ENCODE measurements around the gene SPNS2.

The SPNS2 gene, protein sequence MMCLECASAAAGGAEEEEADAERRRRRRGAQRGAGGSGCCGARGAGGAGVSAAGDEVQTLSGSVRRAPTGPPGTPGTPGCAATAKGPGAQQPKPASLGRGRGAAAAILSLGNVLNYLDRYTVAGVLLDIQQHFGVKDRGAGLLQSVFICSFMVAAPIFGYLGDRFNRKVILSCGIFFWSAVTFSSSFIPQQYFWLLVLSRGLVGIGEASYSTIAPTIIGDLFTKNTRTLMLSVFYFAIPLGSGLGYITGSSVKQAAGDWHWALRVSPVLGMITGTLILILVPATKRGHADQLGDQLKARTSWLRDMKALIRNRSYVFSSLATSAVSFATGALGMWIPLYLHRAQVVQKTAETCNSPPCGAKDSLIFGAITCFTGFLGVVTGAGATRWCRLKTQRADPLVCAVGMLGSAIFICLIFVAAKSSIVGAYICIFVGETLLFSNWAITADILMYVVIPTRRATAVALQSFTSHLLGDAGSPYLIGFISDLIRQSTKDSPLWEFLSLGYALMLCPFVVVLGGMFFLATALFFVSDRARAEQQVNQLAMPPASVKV

GRCh38 chr17:4498461-4499397 is at the start of gene SPNS2:
TSS of gene SPNS2 (plus strand) at chr17:4498881. CDS start at chr17:4499048, 167 bp downstream.
- DNase-seq = peak; percentile 48
- H3K27ac Mint-ChIP-seq = peak within 1 kb of the TSS; percentile 56
- H3K27me3 Mint-ChIP-seq = peaks cover 39 to 48% of the 10 kb centered on the region in 2 donors
- no peaks in the 10 kb centered on the region for H3K36me3 Mint-ChIP-seq
- H3K9me3 Mint-ChIP-seq = no peaks in the 10 kb centered on the region
- peaks cover 28 to 33% of the 10 kb centered on the region in 2 donors for H3K4me1 Mint-ChIP-seq
- peak; percentile 71 to 86 for ATAC-seq (replicated peaks)
- peak within 1 kb of the TSS; percentile 76 to 81 for H3K4me3 Mint-ChIP-seq

- H3K4me3 Mint-ChIP-seq = no peak overlapping the region
- H3K4me1 Mint-ChIP-seq = no peaks in the 10 kb centered on the region
- ATAC-seq (replicated peaks) = no peak
- DNase-seq = no peak
- H3K36me3 Mint-ChIP-seq = no peaks in the 10 kb centered on the region
- no peaks in the 10 kb centered on the region for H3K27me3 Mint-ChIP-seq
- no peaks in the 10 kb centered on the region for H3K9me3 Mint-ChIP-seq
- H3K27ac Mint-ChIP-seq = no peak overlapping the region
Observed at GRCh38 chr17:4449736-4450135, 48.9 kb upstream of the SPNS2 start.

DNA sequence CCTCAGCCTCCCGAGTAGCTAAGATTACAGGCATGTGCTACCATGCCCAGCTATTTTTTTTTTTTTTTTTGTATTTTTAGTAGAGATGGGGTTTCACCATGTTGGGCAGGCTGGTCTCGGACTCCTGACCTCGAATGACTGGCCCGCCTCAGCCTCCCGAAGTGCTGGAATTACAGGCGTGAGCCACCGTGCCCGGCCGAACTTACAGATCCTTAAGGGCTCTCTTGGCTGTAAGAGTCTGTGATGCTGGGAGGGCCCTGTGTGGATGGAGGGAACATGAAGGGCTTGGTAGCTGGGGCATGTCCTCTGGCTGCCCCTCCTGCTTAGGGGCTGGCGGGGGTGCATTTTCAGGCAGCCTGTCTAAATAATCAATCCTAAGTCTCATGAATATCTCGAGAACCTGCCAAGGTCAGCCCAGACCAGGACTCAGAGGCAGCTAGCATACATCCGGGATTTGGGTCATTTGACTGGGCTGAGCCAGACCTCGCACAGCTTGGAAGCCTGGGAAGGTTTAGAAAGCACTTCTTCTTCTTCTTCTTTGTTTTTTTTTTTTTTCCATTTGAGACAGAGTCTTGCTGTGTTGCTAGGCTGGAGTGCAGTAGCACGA is 47.9 kb upstream of the SPNS2 start:
- Mint-ChIP-seq H3K4me3 (no peak overlapping the region), H3K9me3 (no peaks in the 10 kb centered on the region), H3K4me1 (no peaks in the 10 kb centered on the region), H3K27ac (no peak overlapping the region), H3K27me3 (no peaks in the 10 kb centered on the region), H3K36me3 (no peaks in the 10 kb centered on the region)
- ATAC-seq (replicated peaks) (no peak), DNase-seq (no peak)

DNA sequence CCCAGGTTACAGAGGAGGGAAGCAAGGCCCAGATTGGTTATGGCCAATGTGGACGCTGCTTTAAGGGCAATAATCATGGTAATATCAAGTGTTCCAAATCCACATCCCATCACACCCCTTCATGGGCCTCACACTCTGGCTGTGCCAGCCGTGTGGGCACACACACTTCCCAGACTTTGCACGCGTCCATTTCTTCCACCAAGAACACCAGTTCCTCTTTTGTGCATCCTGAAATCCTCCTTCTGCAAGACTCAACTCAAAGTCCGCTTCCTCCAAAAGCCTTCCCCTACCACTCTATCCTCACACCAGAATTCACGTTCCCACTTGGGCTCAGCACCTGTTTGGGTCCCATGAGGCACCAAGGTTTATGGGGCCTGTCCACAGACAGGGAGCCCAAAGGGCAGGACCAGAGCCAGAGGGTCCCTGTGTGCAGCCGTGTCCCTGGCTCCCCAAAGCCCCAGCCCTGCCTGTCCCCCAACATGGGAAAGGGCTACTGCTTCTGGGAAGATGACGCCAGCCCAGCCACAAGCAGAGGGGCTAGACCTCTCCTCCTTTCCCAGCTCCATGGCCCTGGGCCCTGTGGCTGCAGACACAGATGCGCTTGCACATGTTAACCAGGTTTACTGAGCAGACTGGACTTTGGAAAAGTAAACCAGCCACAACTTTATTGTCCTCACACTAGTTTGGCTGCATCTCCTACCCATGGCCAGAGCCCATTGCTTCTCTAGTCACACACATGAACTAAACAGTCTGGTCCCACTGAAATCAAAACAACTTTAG is 44.7 kb upstream of the SPNS2 start:
- H3K9me3 Mint-ChIP-seq = no peaks in the 10 kb centered on the region
- H3K27ac Mint-ChIP-seq = no peak overlapping the region
- H3K36me3 Mint-ChIP-seq = no peaks in the 10 kb centered on the region
- no peaks in the 10 kb centered on the region for H3K27me3 Mint-ChIP-seq
- no peak overlapping the region for H3K4me3 Mint-ChIP-seq
- DNase-seq = no peak
- no peaks in the 10 kb centered on the region for H3K4me1 Mint-ChIP-seq
- ATAC-seq (replicated peaks) = no peak

DNA sequence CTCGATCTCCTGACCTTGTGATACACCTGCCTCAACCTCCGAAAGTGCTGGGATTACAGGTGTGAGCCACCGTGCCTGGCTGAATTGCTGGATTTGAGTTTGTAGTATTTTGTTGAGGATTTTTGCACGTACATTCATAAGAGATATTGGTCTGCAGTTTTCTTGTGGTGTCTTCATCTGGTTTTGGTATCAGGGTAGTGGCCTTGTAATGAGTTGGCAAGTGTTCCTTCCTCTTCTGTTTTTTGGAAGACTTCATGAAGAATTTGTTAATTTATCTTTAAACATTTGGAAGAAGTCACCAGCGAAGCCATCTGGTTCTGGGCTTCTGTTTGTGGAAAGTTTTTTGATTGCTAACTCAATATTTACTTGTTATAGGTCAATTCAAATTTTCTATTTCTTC is 38.0 kb upstream of the SPNS2 start:
- Mint-ChIP-seq H3K4me3 (no peak overlapping the region), H3K36me3 (peaks cover 4 to 7% of the 10 kb centered on the region in 2 donors), H3K27me3 (peaks cover 0 to 4% of the 10 kb centered on the region in 2 donors), H3K27ac (no peak overlapping the region), H3K9me3 (peaks cover 10 to 18% of the 10 kb centered on the region in 2 donors), H3K4me1 (no peaks in the 10 kb centered on the region)
- no peak for DNase-seq
- no peak for ATAC-seq (replicated peaks)

- Mint-ChIP-seq H3K27ac (no peak overlapping the region), H3K9me3 (peaks cover 10 to 18% of the 10 kb centered on the region in 2 donors)
Observed at GRCh38 chr17:4463818-4464476, 34.7 kb upstream of the SPNS2 start.

DNA sequence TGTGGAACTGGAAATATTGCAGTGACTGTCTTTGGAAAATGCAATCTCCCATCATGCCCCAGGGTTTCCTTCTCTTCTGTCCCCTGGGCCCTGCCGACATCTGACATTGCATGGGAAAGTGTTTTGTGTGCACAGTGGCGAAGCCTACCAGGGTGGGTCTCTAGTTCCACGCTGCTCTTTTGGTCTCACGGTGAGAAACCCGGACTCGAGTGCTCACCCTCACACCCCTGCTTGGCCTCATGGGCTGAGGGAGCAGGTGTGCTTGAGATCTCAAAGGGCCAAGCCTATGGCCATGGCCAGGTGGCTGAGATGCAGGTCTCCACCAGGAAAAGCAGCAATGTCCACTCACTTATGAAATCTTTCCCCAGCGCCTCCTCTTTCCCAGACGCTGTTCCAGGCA is 32.9 kb upstream of the SPNS2 start:
- no peak overlapping the region for H3K27ac Mint-ChIP-seq
- H3K36me3 Mint-ChIP-seq = peaks cover under 1% of the 10 kb centered on the region in 2 donors
- H3K4me3 Mint-ChIP-seq = no peak overlapping the region
- no peaks in the 10 kb centered on the region for H3K4me1 Mint-ChIP-seq
- H3K27me3 Mint-ChIP-seq = peaks cover 0 to 4% of the 10 kb centered on the region in 2 donors
- no peak for DNase-seq
- peaks cover 4 to 9% of the 10 kb centered on the region in 2 donors for H3K9me3 Mint-ChIP-seq
- ATAC-seq (replicated peaks) = no peak

More at GRCh38 chr17:4463818-4464476, 34.7 kb upstream of the SPNS2 start:
- Mint-ChIP-seq H3K4me1 (no peaks in the 10 kb centered on the region), H3K36me3 (peaks cover 4 to 7% of the 10 kb centered on the region in 2 donors), H3K4me3 (no peak overlapping the region), H3K27me3 (peaks cover 0 to 4% of the 10 kb centered on the region in 2 donors)
- no peak for ATAC-seq (replicated peaks)
- no peak for DNase-seq

- no peak overlapping the region for H3K27ac Mint-ChIP-seq
- no peaks in the 10 kb centered on the region for H3K27me3 Mint-ChIP-seq
- ATAC-seq (replicated peaks) (no peak), DNase-seq (no peak)
- H3K9me3 Mint-ChIP-seq = peaks cover 0 to 4% of the 10 kb centered on the region in 2 donors
- H3K4me1 Mint-ChIP-seq = no peaks in the 10 kb centered on the region
- no peaks in the 10 kb centered on the region for H3K36me3 Mint-ChIP-seq
- H3K4me3 Mint-ChIP-seq = no peak overlapping the region
Observed at GRCh38 chr17:4467287-4467686, 31.4 kb upstream of the SPNS2 start.

DNA sequence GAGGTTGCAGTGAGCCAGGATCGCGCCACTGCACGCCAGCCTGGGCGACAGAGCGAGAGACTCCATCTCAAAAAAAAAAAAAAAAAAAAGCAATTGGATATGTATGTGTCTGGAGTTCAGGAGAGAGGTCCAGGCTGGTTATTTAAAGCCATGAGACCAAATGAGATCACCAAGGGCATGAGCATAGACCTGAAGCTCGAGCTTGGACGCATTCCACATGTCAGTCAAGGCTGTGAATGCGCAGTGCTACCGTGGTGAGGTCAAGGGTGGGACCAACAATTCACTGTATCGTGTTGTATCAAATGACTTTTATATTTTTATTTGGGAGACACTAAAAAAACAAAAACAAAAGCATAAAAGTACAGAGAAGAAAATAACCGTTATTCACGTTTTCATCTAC is 29.1 kb upstream of the SPNS2 start:
- no peak for ATAC-seq (replicated peaks)
- Mint-ChIP-seq H3K27me3 (no peaks in the 10 kb centered on the region), H3K27ac (no peak overlapping the region), H3K9me3 (no peaks in the 10 kb centered on the region), H3K4me3 (no peak overlapping the region), H3K4me1 (no peaks in the 10 kb centered on the region), H3K36me3 (no peaks in the 10 kb centered on the region)
- DNase-seq = no peak

- H3K4me1 Mint-ChIP-seq = peaks cover 0 to 3% of the 10 kb centered on the region in 2 donors
- ATAC-seq (replicated peaks) = no peak
- no peak overlapping the region for H3K27ac Mint-ChIP-seq
- no peaks in the 10 kb centered on the region for H3K36me3 Mint-ChIP-seq
- DNase-seq = no peak
- H3K9me3 Mint-ChIP-seq = no peaks in the 10 kb centered on the region
- no peak overlapping the region for H3K4me3 Mint-ChIP-seq
- H3K27me3 Mint-ChIP-seq = peaks cover 0 to 4% of the 10 kb centered on the region in 2 donors
Observed at GRCh38 chr17:4472286-4472685, 26.4 kb upstream of the SPNS2 start.

DNA sequence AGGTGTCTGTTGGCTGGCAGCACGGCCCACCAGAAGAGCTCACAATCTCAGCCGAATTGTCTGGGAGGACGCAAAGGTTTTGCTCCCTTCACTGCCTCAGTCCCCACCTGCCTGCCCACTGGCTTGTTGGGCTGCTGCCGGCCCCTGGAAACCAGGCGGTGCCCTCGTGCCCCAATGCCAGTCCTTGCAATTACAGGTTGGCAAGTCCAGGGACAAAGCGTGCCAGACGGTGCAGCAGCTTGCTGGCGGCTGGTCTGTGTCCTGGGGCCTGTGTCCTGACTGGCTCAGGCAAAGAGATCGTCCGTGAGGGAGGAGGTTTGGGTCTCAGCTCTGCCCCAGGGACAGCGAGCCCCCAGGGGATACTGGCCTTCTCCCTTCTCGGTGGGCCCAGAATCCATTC is 24.6 kb upstream of the SPNS2 start:
- H3K4me3 Mint-ChIP-seq = no peak overlapping the region
- no peaks in the 10 kb centered on the region for H3K36me3 Mint-ChIP-seq
- H3K9me3 Mint-ChIP-seq = no peaks in the 10 kb centered on the region
- no peak for ATAC-seq (replicated peaks)
- H3K27ac Mint-ChIP-seq = no peak overlapping the region
- peaks cover 0 to 3% of the 10 kb centered on the region in 2 donors for H3K4me1 Mint-ChIP-seq
- H3K27me3 Mint-ChIP-seq = peaks cover 0 to 4% of the 10 kb centered on the region in 2 donors
- DNase-seq = no peak

DNA sequence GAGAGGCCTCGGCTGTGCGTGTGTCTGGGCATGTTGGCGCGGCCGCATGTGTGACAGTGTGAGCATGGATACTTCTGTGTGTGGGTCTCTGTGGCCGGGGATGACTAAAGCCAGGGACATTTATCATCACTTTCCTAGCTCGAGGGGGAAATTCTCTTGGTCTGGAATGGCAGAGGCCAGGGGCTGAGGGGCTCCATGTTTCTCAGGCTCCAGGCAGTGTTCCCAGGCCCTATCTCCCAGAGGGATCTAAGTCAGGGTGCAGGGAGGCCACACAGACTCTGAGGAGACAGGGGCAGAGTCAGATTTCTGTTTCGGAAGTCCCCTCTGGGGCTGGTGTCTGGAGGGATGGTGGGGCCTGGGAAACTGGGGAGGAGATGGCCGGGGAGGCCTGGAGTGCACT is 23.7 kb upstream of the SPNS2 start:
- DNase-seq (no peak), ATAC-seq (replicated peaks) (no peak)
- Mint-ChIP-seq H3K4me1 (peaks cover 0 to 3% of the 10 kb centered on the region in 2 donors), H3K27me3 (peaks cover 0 to 4% of the 10 kb centered on the region in 2 donors), H3K27ac (peak overlapping the region; percentile 15), H3K36me3 (no peaks in the 10 kb centered on the region), H3K4me3 (no peak overlapping the region), H3K9me3 (no peaks in the 10 kb centered on the region)

DNA sequence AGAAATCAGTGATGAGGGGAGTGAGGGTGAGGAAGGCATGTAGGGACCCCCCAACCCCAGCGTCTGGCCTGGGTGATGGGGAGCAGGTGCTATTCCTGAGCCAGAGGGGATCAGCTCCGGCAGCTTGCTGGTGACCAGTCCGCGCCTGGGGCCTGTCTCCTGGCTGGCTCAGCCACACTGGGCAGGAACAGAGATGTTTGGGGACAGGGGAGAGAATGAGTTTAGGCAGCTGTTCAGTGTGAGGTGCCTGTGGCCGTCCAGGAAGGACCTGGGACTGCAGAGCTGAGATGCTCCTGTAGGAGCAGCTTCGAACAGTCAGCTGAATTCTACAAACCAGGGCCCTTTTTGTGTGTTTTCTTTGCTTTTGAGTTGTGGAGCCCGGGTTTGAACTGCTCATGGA is 23.2 kb upstream of the SPNS2 start:
- no peak overlapping the region for H3K4me3 Mint-ChIP-seq
- H3K9me3 Mint-ChIP-seq = no peaks in the 10 kb centered on the region
- H3K36me3 Mint-ChIP-seq = no peaks in the 10 kb centered on the region
- peaks cover 0 to 3% of the 10 kb centered on the region in 2 donors for H3K4me1 Mint-ChIP-seq
- H3K27ac Mint-ChIP-seq = peak overlapping the region; percentile 15
- DNase-seq = no peak
- peaks cover 0 to 4% of the 10 kb centered on the region in 2 donors for H3K27me3 Mint-ChIP-seq
- ATAC-seq (replicated peaks) = no peak

All from stimulated activated naive B cell treated with anti-CD40 and anti-IgM and Interleukin-4, amounts not matched to agents 10 μg/mL and 1 μg/mL and 100 μg/mL, for 72 hours (primary cell).